Ovary (tissue), 9 donors: Measurements from ENCODE around the gene CCN2. TPM values are rescaled to one million over a fixed set of nuclear protein-coding genes. Genes with fewer than 3 reads are reported as not detected.

Source experiments
- DNase-seq, 5 donors: peaks; one replicate each; pipeline ENCODE4 v3.0.0-alpha.2; 2019 to 2020
- H3K27ac ChIP-seq, 2 donors: fragments of 200-600 bp; one replicate each; pipeline versions ENCODE4 v1.5.1 to v1.8.0; 2019 to 2022
- H3K27me3 ChIP-seq: fragments of 200-600 bp; one replicate; pipeline ENCODE4 v1.8.0; 2022
- H3K36me3 ChIP-seq: fragments of 200-600 bp; sonication (generic); one replicate; pipeline ENCODE4 v1.5.1; 2019
- H3K4me1 ChIP-seq: one replicate; pipeline ENCODE4 v1.8.1; 2013; ENCODE audit warnings: mild to moderate bottlenecking, moderate library complexity; ENCODE audit not compliant: insufficient read depth
- H3K4me3 ChIP-seq: fragments of 200-600 bp; sonication (generic); one replicate; pipeline ENCODE4 v1.5.1; 2017
- H3K9me3 ChIP-seq, 2 donors: fragments of 200-600 bp in 1 of 2; sonication (generic) in 1 of 2; one replicate each; pipeline versions ENCODE4 v1.5.1 to v1.8.1; 2013 to 2019; ENCODE audit warnings: mild to moderate bottlenecking in 1 of 2, moderate library complexity in 1 of 2
- CTCF ChIP-seq, 3 donors: fragments of 450-650 bp in 2 of 3; fragments of 200-600 bp in 1 of 3; IDR thresholded peaks; one replicate each; pipeline versions ENCODE4 v1.5.1 to v1.8.0; 2016 to 2022; ENCODE audit warnings: antibody characterized with exemption in 3 of 3, mild to moderate bottlenecking in 1 of 3
- EP300 ChIP-seq: sonication (generic); formaldehyde crosslinking; IDR thresholded peaks from one replicate; pipeline ENCODE4 v1.6.1; 2017; ENCODE audit warnings: antibody characterized with exemption
- POLR2A ChIP-seq: fragments of 450-650 bp; IDR thresholded peaks from one replicate; pipeline ENCODE4 v1.6.1; 2017; ENCODE audit warnings: antibody characterized with exemption, mild to moderate bottlenecking, moderate library complexity
- WGBS, 3 donors: extraction: QIAGEN DNeasy Blood & Tissue Kit in 1 of 3; methylation state at CpG; one replicate each; pipeline versions ENCODE4 v1.1.5 to v1.1.7; 2013 to 2017; 5-methylcytosine and 5-hydroxymethylcytosine counted together
- intact Hi-C, 4 donors: fragments of 100-400 bp; cut with DNase I; formaldehyde crosslinking; loops; one replicate each; pipeline versions ENCODE4 v1.11.0 to v1.15.1; 2022 to 2023
- polyA plus RNA-seq, 2 donors: library from polyadenylated mRNA; stranded (reverse); fragments of 200-250 nt in 1 of 2; fragments of 350-450 nt in 1 of 2; fragmentation: Illumina TruSeq in 1 of 2; extraction: RNeasy Lipid Tissue Mini Kit (QIAGEN cat#74804) in 1 of 2; gene quantifications; one replicate each; pipeline ENCODE4 v1.2.3, GENCODE V29; 2013 to 2014
- total RNA-seq, 7 donors: library from RNA; depleted of rRNA in 2 of 7; stranded (reverse); fragments of >200 nt in 2 of 7; fragmentation: NEBNext Ultra II Directional in 3 of 7; extraction: Animal tissue kit (Norgen Biotek cat#: 25700) in 3 of 7; gene quantifications; one replicate each; pipeline versions ENCODE4 v1.1.0 to v1.2.4, GENCODE V29; 2016 to 2023
- donor health status: DM: no; HTN: no; CAD: no; lungs with moderate emphysema.
- donor health status: DM: no; HTN: no; CAD: no.
- donor health status: Bipolar disorder and iron deficiency.
- donor health status: DM: yes; HTN: yes; CAD: no.
- donor health status: DM: no; HTN: no; CAD: no.
- donor health status: DM: yes; HTN: yes; CAD: no.

The CCN2 gene
- total and polyA plus RNA-seq, 9 donors, result 18.3 to 191 (median 65.9) TPM

GRCh38 chr6:131982740-131983259, 31.6 kb upstream of the CCN2 start:
- H3K27ac ChIP-seq, result no peak overlapping the region
- 25 to 42% (median 29%) methylated on average over 2 of the region's 2 CpGs for WGBS, 3 donors
- no peak for TF ChIP-seq POLR2A

GRCh38 chr6:131981624-131981978, 30.4 kb upstream of the CCN2 start:
- 94 to 100% (median 96%) methylated on average over 3 of the region's 3 CpGs for WGBS, 3 donors
- Histone ChIP-seq H3K27ac (no peak overlapping the region), H3K27me3 (no peaks in the 10 kb centered on the region), H3K9me3 (no peaks in the 10 kb centered on the region), H3K36me3 (no peaks in the 10 kb centered on the region), H3K4me3 (no peak overlapping the region), H3K4me1 (peaks cover 12% of the 10 kb centered on the region)
- no peak for TF ChIP-seq POLR2A
- TF ChIP-seq EP300, result no peak
- TF ChIP-seq CTCF (IDR thresholded peaks at IDR 0.05), result no peak
- intact Hi-C loops, result no loop called here
- no peak for DNase-seq

More at GRCh38 chr6:131982740-131983259, 31.6 kb upstream of the CCN2 start:
- DNase-seq, result no peak
- no peaks in the 10 kb centered on the region for H3K9me3 ChIP-seq
- no peak overlapping the region for H3K4me3 ChIP-seq
- H3K4me1 ChIP-seq, result peaks cover 12% of the 10 kb centered on the region
- intact Hi-C loops, result no loop called here
- H3K27me3 ChIP-seq, result no peaks in the 10 kb centered on the region
- H3K36me3 ChIP-seq, result no peaks in the 10 kb centered on the region

GRCh38 chr6:131980791-131981623, 29.8 kb upstream of the CCN2 start:
- WGBS, 3 donors, result 61 to 64% (median 63%) methylated on average over 8 of the region's 8 CpGs
- H3K27ac ChIP-seq, result no peak overlapping the region
- TF ChIP-seq CTCF (IDR thresholded peaks at IDR 0.05) (no peak), EP300 (no peak), POLR2A (no peak)

GRCh38 chr6:131980338-131980790, 29.2 kb upstream of the CCN2 start:
- no peaks in the 10 kb centered on the region for H3K27me3 ChIP-seq
- no peak overlapping the region for H3K4me3 ChIP-seq
- no peak for TF ChIP-seq CTCF (IDR thresholded peaks at IDR 0.05)
- no peak for TF ChIP-seq POLR2A
- no peak for TF ChIP-seq EP300
- H3K36me3 ChIP-seq, result no peaks in the 10 kb centered on the region
- 95 to 97% (median 95%) methylated on average over 1 of the region's 1 CpG for WGBS, 3 donors
- intact Hi-C loops, result no loop called here
- no peaks in the 10 kb centered on the region for H3K9me3 ChIP-seq
- peaks cover 13% of the 10 kb centered on the region for H3K4me1 ChIP-seq
- no peak overlapping the region for H3K27ac ChIP-seq
- DNase-seq, result no peak

More at GRCh38 chr6:131980791-131981623, 29.8 kb upstream of the CCN2 start:
- DNase-seq, result no peak
- Histone ChIP-seq H3K36me3 (no peaks in the 10 kb centered on the region), H3K4me3 (no peak overlapping the region), H3K9me3 (no peaks in the 10 kb centered on the region), H3K27me3 (no peaks in the 10 kb centered on the region), H3K4me1 (peaks cover 13% of the 10 kb centered on the region)
- intact Hi-C loops, result no loop called here
